Measurements from ENCODE around the gene FRMD4B.

The FRMD4B gene

DNA sequence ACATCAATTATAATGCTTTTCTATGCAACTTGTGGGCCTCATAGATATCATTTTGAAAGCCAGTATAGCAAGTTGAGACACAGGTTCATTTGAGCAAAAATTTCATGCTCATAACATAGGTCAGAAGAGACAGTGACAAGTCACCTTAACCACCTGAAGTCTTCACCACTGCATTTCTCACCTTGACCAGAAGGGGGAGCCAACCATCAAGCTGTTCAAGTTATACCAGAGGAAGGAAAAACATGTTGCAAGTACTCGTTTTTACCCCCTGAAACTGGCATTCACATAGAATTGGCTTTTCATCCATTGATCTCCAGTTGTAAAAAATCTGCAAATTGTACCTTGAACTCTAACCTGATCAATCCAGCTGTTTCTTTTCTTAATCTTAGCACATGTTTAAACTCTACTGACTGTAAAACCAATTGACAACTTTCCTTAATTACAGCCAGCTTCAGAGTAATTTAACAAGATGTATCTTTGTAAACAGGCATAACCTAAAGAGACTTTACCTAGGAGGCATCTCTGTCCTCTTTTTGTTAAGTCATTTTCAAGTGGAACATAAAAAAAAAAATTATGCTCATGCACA lies 264.9 kb downstream of the FRMD4B start:
- peak; percentile 87 for DNase-seq
